ENCODE measurements around the gene SIPA1L3.

The SIPA1L3 gene

GRCh38 chr19:37970699-37971098, 63.7 kb downstream of the SIPA1L3 start:
- no peak overlapping the region for H3K9ac ChIP-seq (ENCODE audit: insufficient read length, low read depth)
- no peak for DNase-seq (ENCODE audit: low read depth, low spot score)
- H3K9me3 ChIP-seq (ENCODE audit: insufficient read depth, low read length) = peaks cover 17% of the 10 kb centered on the region; the same call in 1 of the 2 replicates
- H3K36me3 ChIP-seq (ENCODE audit: insufficient read depth, insufficient read length, low read length) = peaks cover 6% of the 10 kb centered on the region
- no peaks in the 10 kb centered on the region for H3K27me3 ChIP-seq (ENCODE audit: insufficient read depth, insufficient read length)
- H3K4me3 ChIP-seq (ENCODE audit: insufficient read length, low read depth) = no peak overlapping the region
- H3K4me1 ChIP-seq (ENCODE audit: insufficient read depth, insufficient read length) = peaks cover 8% of the 10 kb centered on the region
- TF ChIP-seq SUZ12 (IDR thresholded peaks at IDR 0.05; ENCODE audit: extremely low read depth, insufficient read depth, insufficient read length) (no peak), ZNF274 (IDR thresholded peaks at IDR 0.05; ENCODE audit: low read depth, low read length) (no peak), YY1 (IDR thresholded peaks at IDR 0.05; ENCODE audit: insufficient read depth, insufficient read length) (no peak)

GRCh38 chr19:37972803-37973202, 65.8 kb downstream of the SIPA1L3 start:
- H3K4me3 ChIP-seq (ENCODE audit: insufficient read length, low read depth) = no peak overlapping the region
- H3K36me3 ChIP-seq (ENCODE audit: insufficient read depth, insufficient read length, low read length) = peaks cover 6% of the 10 kb centered on the region
- no peak for TF ChIP-seq ZNF274 (IDR thresholded peaks at IDR 0.05; ENCODE audit: low read depth, low read length)
- no peak for TF ChIP-seq SUZ12 (IDR thresholded peaks at IDR 0.05; ENCODE audit: extremely low read depth, insufficient read depth, insufficient read length)
- no peak for TF ChIP-seq YY1 (IDR thresholded peaks at IDR 0.05; ENCODE audit: insufficient read depth, insufficient read length)
- DNase-seq (ENCODE audit: low read depth, low spot score) = no peak
- no peaks in the 10 kb centered on the region for H3K4me1 ChIP-seq (ENCODE audit: insufficient read depth, insufficient read length)
- H3K27me3 ChIP-seq (ENCODE audit: insufficient read depth, insufficient read length) = no peaks in the 10 kb centered on the region
- H3K9ac ChIP-seq (ENCODE audit: insufficient read length, low read depth) = no peak overlapping the region
- H3K9me3 ChIP-seq (ENCODE audit: insufficient read depth, low read length) = peaks cover 17% of the 10 kb centered on the region; the same call in 1 of the 2 replicates

GRCh38 chr19:37973666-37974065, 66.7 kb downstream of the SIPA1L3 start:
- peaks cover 17% of the 10 kb centered on the region; the same call in 1 of the 2 replicates for H3K9me3 ChIP-seq (ENCODE audit: insufficient read depth, low read length)

DNA sequence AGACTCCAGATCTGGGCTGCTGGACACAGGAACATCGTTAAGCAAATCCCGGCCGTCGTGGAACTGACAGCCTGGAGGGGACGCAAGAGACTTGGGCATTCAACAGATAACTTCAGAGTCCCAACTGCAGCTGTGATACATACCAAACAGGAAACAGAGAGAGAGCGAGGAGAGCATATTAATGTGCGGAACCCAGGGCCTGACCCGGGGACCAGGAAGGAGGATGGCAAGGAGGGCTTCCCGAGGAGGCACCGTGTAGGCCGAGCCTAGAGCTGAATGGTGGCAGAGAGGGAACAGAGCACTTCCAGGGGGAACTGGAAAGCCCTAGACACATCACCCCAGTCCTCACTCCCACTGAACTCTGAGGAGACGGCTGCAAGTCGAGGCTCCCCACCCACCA, 68.1 kb downstream of the SIPA1L3 start:
- Histone ChIP-seq H3K9ac (ENCODE audit: insufficient read length, low read depth) (no peak overlapping the region), H3K36me3 (ENCODE audit: insufficient read depth, insufficient read length, low read length) (peaks cover 6% of the 10 kb centered on the region)

More at GRCh38 chr19:37973666-37974065, 66.7 kb downstream of the SIPA1L3 start:
- H3K4me1 ChIP-seq (ENCODE audit: insufficient read depth, insufficient read length) = no peaks in the 10 kb centered on the region
- no peak overlapping the region for H3K9ac ChIP-seq (ENCODE audit: insufficient read length, low read depth)
- H3K27me3 ChIP-seq (ENCODE audit: insufficient read depth, insufficient read length) = no peaks in the 10 kb centered on the region
- no peak for DNase-seq (ENCODE audit: low read depth, low spot score)
- no peak for TF ChIP-seq ZNF274 (IDR thresholded peaks at IDR 0.05; ENCODE audit: low read depth, low read length)
- H3K4me3 ChIP-seq (ENCODE audit: insufficient read length, low read depth) = no peak overlapping the region
- H3K36me3 ChIP-seq (ENCODE audit: insufficient read depth, insufficient read length, low read length) = peaks cover 6% of the 10 kb centered on the region

DNA sequence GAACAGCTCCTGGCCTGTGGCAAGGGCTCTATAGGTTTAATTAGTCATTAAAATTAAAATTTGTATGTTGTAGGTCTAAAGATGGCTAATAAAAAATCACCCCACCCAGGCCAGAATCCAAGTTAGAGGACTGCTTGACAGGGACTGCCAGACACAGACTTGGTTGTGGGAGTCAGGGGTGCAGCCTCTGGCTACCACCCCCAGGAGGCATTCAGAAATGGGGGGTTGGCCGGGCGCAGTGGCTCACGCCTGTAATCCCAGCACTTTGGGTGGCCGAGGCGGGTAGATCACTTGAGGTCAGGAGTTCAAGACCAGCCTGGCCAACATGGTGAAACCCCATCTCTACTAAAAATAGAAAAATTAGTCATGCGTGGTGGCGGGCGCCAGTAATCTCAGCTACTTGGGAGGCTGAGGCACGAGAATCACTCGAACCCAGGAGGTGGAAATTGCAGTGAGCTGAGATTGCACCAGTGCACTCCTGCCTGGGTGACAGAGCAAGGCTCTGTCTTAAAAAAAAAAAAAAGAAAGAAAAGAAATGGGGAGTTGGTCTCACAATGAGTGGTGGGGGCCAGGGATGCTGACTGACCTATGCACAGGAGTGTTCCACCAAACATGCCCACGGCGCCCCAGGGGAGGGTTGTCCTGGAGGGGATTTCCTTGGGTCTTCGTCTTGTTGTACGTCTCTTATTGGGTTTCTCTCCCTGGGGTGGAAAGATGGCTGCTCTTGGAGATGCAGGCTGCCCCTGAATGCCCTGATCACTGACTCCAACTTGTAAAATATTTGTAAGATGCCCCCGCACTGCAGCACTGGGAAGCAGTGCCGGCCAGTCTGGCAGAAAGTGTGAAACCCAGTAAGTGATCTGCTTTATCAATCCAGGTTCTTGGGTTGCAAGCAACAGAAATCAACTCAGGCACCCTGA, 68.8 kb downstream of the SIPA1L3 start:
- no peaks in the 10 kb centered on the region for H3K27me3 ChIP-seq (ENCODE audit: insufficient read depth, insufficient read length)
- H3K4me3 ChIP-seq (ENCODE audit: insufficient read length, low read depth) = no peak overlapping the region
- DNase-seq (ENCODE audit: low read depth, low spot score) = no peak
- peaks cover 3% of the 10 kb centered on the region for H3K4me1 ChIP-seq (ENCODE audit: insufficient read depth, insufficient read length)
- no peak overlapping the region for H3K9ac ChIP-seq (ENCODE audit: insufficient read length, low read depth)
- H3K9me3 ChIP-seq (ENCODE audit: insufficient read depth, low read length) = 0 out of 2 replicates have a peak, but pooled peaks cover 9% of the 10 kb centered on the region
- peaks cover 3% of the 10 kb centered on the region for H3K36me3 ChIP-seq (ENCODE audit: insufficient read depth, insufficient read length, low read length)
- no peak for TF ChIP-seq SUZ12 (IDR thresholded peaks at IDR 0.05; ENCODE audit: extremely low read depth, insufficient read depth, insufficient read length)
- TF ChIP-seq ZNF274 (IDR thresholded peaks at IDR 0.05; ENCODE audit: low read depth, low read length) = no peak

More for the DNA sequence above, 68.1 kb downstream of the SIPA1L3 start:
- no peaks in the 10 kb centered on the region for H3K27me3 ChIP-seq (ENCODE audit: insufficient read depth, insufficient read length)
- H3K9me3 ChIP-seq (ENCODE audit: insufficient read depth, low read length) = peaks cover 17% of the 10 kb centered on the region; the same call in 1 of the 2 replicates
- no peak overlapping the region for H3K4me3 ChIP-seq (ENCODE audit: insufficient read length, low read depth)
- no peak for DNase-seq (ENCODE audit: low read depth, low spot score)
- TF ChIP-seq SUZ12 (IDR thresholded peaks at IDR 0.05; ENCODE audit: extremely low read depth, insufficient read depth, insufficient read length) (no peak), YY1 (IDR thresholded peaks at IDR 0.05; ENCODE audit: insufficient read depth, insufficient read length) (no peak), ZNF274 (IDR thresholded peaks at IDR 0.05; ENCODE audit: low read depth, low read length) (no peak)
- H3K4me1 ChIP-seq (ENCODE audit: insufficient read depth, insufficient read length) = peaks cover 3% of the 10 kb centered on the region

DNA sequence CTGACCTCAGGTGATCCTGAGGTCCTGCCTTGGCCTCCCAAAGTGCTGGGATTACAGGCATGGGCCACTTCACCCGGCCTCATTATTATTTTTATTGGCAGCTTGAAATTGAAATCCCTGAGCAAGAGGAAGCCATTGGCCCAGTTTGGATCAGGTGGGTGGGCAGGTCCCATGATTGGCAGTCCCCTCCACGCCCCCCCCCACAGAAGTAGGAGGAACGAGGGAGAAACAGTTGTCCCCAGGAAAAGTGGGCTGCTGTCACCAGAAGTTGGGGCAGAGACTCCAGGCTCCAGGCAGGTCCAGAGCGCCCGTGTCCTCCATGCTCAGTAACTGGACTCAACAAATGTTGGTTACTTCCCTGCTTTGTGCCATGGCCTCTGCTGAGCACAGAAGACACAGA, 70.4 kb downstream of the SIPA1L3 start:
- H3K36me3 ChIP-seq (ENCODE audit: insufficient read depth, insufficient read length, low read length) = peaks cover 3% of the 10 kb centered on the region
- H3K9me3 ChIP-seq (ENCODE audit: insufficient read depth, low read length) = 0 out of 2 replicates have a peak, but pooled peaks cover 7% of the 10 kb centered on the region
- H3K4me1 ChIP-seq (ENCODE audit: insufficient read depth, insufficient read length) = peaks cover 3% of the 10 kb centered on the region
- TF ChIP-seq SUZ12 (IDR thresholded peaks at IDR 0.05; ENCODE audit: extremely low read depth, insufficient read depth, insufficient read length) (no peak), YY1 (IDR thresholded peaks at IDR 0.05; ENCODE audit: insufficient read depth, insufficient read length) (no peak)
- no peak overlapping the region for H3K4me3 ChIP-seq (ENCODE audit: insufficient read length, low read depth)
- H3K9ac ChIP-seq (ENCODE audit: insufficient read length, low read depth) = no peak overlapping the region
- no peaks in the 10 kb centered on the region for H3K27me3 ChIP-seq (ENCODE audit: insufficient read depth, insufficient read length)
- DNase-seq (ENCODE audit: low read depth, low spot score) = no peak

- 0 out of 2 replicates have a peak, but pooled peaks cover under 1% of the 10 kb centered on the region for H3K9me3 ChIP-seq (ENCODE audit: insufficient read depth, low read length)
- DNase-seq (ENCODE audit: low read depth, low spot score) = no peak
- no peak overlapping the region for H3K4me3 ChIP-seq (ENCODE audit: insufficient read length, low read depth)
- TF ChIP-seq YY1 (IDR thresholded peaks at IDR 0.05; ENCODE audit: insufficient read depth, insufficient read length) = no peak
- TF ChIP-seq ZNF274 (IDR thresholded peaks at IDR 0.05; ENCODE audit: low read depth, low read length) = no peak
- TF ChIP-seq SUZ12 (IDR thresholded peaks at IDR 0.05; ENCODE audit: extremely low read depth, insufficient read depth, insufficient read length) = no peak
- H3K9ac ChIP-seq (ENCODE audit: insufficient read length, low read depth) = no peak overlapping the region
- H3K27me3 ChIP-seq (ENCODE audit: insufficient read depth, insufficient read length) = no peaks in the 10 kb centered on the region
- H3K4me1 ChIP-seq (ENCODE audit: insufficient read depth, insufficient read length) = peaks cover 3% of the 10 kb centered on the region
- peaks cover 3% of the 10 kb centered on the region for H3K36me3 ChIP-seq (ENCODE audit: insufficient read depth, insufficient read length, low read length)
Observed at GRCh38 chr19:37977992-37978391, 71.0 kb downstream of the SIPA1L3 start.
